ENCODE measurements around the gene NFIC.
"Not testable (repeated sequence)": the region's sequence is repeated elsewhere in the genome, so short reads cannot be mapped to it uniquely, and the experiment has no call there.

The NFIC gene

GRCh38 chr19:3373971-3374368 lies 7.6 kb downstream of the NFIC start:
- DNase-seq (ENCODE audit: low read depth in 2 of 2): no peak

GRCh38 chr19:3374369-3375112 lies 8.2 kb downstream of the NFIC start:
- DNase-seq (ENCODE audit: low read depth in 2 of 2): no peak

- DNase-seq (ENCODE audit: low read depth in 2 of 2): no peak
Observed at GRCh38 chr19:3375221-3376090, 9.1 kb downstream of the NFIC start.

GRCh38 chr19:3376091-3376455 lies 9.7 kb downstream of the NFIC start:
- DNase-seq (ENCODE audit: low read depth in 2 of 2): not testable (repeated sequence)

- no peak for DNase-seq (ENCODE audit: low read depth in 2 of 2)
Observed at GRCh38 chr19:3378352-3379150, 12.2 kb downstream of the NFIC start.

- DNase-seq (ENCODE audit: low read depth in 2 of 2): no peak
Observed at GRCh38 chr19:3380829-3381228, 14.4 kb downstream of the NFIC start.

- DNase-seq (ENCODE audit: low read depth in 2 of 2): no peak
Observed at GRCh38 chr19:3381701-3382372, 15.5 kb downstream of the NFIC start.

- DNase-seq (ENCODE audit: low read depth in 2 of 2): no peak
Observed at GRCh38 chr19:3382460-3383100, 16.2 kb downstream of the NFIC start.

GRCh38 chr19:3383121-3383722 lies 16.8 kb downstream of the NFIC start:
- no peak for DNase-seq (ENCODE audit: low read depth in 2 of 2)

- DNase-seq (ENCODE audit: low read depth in 2 of 2): no peak
Observed at GRCh38 chr19:3386447-3387234, 20.3 kb downstream of the NFIC start.

- DNase-seq (ENCODE audit: low read depth in 2 of 2): no peak
Observed at GRCh38 chr19:3387645-3388589, 21.5 kb downstream of the NFIC start.

- DNase-seq (ENCODE audit: low read depth in 2 of 2): no peak
Observed at GRCh38 chr19:3389446-3389778, 23.0 kb downstream of the NFIC start.

GRCh38 chr19:3389876-3390371 lies 23.5 kb downstream of the NFIC start:
- DNase-seq (ENCODE audit: low read depth in 2 of 2): no peak

- DNase-seq (ENCODE audit: low read depth in 2 of 2): not testable (repeated sequence)
Observed at GRCh38 chr19:3391911-3392310, 25.5 kb downstream of the NFIC start.

- DNase-seq (ENCODE audit: low read depth in 2 of 2): no peak
Observed at GRCh38 chr19:3392480-3392879, 26.1 kb downstream of the NFIC start.

- DNase-seq (ENCODE audit: low read depth in 2 of 2): no peak
Observed at GRCh38 chr19:3396881-3397265, 30.5 kb downstream of the NFIC start.

- no peak for DNase-seq (ENCODE audit: low read depth in 2 of 2)
Observed at GRCh38 chr19:3397266-3398022, 31.1 kb downstream of the NFIC start.

Measured in fibroblast of skin of left biceps (primary cell).